OCI-LY1 (cell line): Measurements from ENCODE around the gene SLC25A34.

Experiments
- H2AFZ ChIP-seq: fragments of 200-600 bp; sonication (generic), shearing (Covaris generic); 2 replicates; pipeline ENCODE4 v1.6.0; 2014; ENCODE audit warnings: antibody characterized with exemption, mild to moderate bottlenecking, low read length
- H3F3A ChIP-seq: fragments of 200-600 bp; sonication (generic), shearing (Covaris generic); 2 replicates; pipeline ENCODE4 v1.6.0; 2014; ENCODE audit warnings: mild to moderate bottlenecking, antibody characterized with exemption, low read length, moderate library complexity; ENCODE audit not compliant: insufficient read depth
- H3K27ac ChIP-seq: fragments of 200-600 bp; sonication (generic); 2 replicates; pipeline ENCODE4 v1.5.1; 2014; ENCODE audit warnings: low read length, mixed run types, mild to moderate bottlenecking, low read depth; ENCODE audit not compliant: poor library complexity, severe bottlenecking
- H3K27me3 ChIP-seq: fragments of 200-600 bp; sonication (generic); 2 replicates; pipeline ENCODE4 v1.6.0; 2014; ENCODE audit warnings: antibody characterized with exemption, mild to moderate bottlenecking, low read length, moderate library complexity; ENCODE audit not compliant: insufficient read depth
- H3K36me3 ChIP-seq: fragments of 200-600 bp; sonication (generic); 2 replicates; pipeline ENCODE4 v1.6.1; 2014; ENCODE audit warnings: mild to moderate bottlenecking, antibody characterized with exemption, low read length, moderate library complexity, mixed read lengths; ENCODE audit not compliant: insufficient read depth
- H3K4me1 ChIP-seq: fragments of 200-600 bp; sonication (generic); 2 replicates; pipeline ENCODE4 v1.5.1; 2014; ENCODE audit warnings: mild to moderate bottlenecking, low read length, moderate library complexity; ENCODE audit not compliant: insufficient read depth, severe bottlenecking
- H3K4me2 ChIP-seq: fragments of 200-600 bp; sonication (generic), shearing (Covaris generic); 2 replicates; pipeline ENCODE4 v1.6.1; 2014; ENCODE audit warnings: low read length
- H3K4me3 ChIP-seq: fragments of 200-600 bp; sonication (generic); 2 replicates; pipeline ENCODE4 v1.5.1; 2014; ENCODE audit warnings: low read length, low read depth, mild to moderate bottlenecking, mixed read lengths; ENCODE audit not compliant: poor library complexity, severe bottlenecking
- H3K79me2 ChIP-seq: fragments of 200-600 bp; shearing (Covaris generic); 2 replicates; pipeline ENCODE4 v1.6.1; 2016; ENCODE audit warnings: mixed run types, low read length, mixed read lengths; ENCODE audit not compliant: insufficient read depth
- H3K9ac ChIP-seq: fragments of 200-600 bp; sonication (generic), shearing (Covaris generic); 2 replicates; pipeline ENCODE4 v1.6.1; 2014; ENCODE audit warnings: mild to moderate bottlenecking, low read length, mixed read lengths
- H3K9me2 ChIP-seq: fragments of 200-600 bp; sonication (generic), shearing (Covaris generic); 2 replicates; pipeline ENCODE4 v1.6.1; 2014; ENCODE audit warnings: low read depth, mild to moderate bottlenecking, low read length, mixed read lengths
- H3K9me3 ChIP-seq: fragments of 200-600 bp; shearing (Covaris generic); 2 replicates; pipeline ENCODE4 v1.6.1; 2014; ENCODE audit warnings: low read length, mixed read lengths
- H4K20me1 ChIP-seq: fragments of 200-600 bp; sonication (generic), shearing (Covaris generic); 2 replicates; pipeline ENCODE4 v1.6.0; 2016; ENCODE audit warnings: mild to moderate bottlenecking, low read length; ENCODE audit not compliant: insufficient read depth
- CTCF ChIP-seq: fragments of 200-600 bp; sonication (generic), shearing (Covaris generic); IDR thresholded peaks from 2 replicates; pipeline ENCODE4 v1.5.1; 2017; ENCODE audit warnings: mild to moderate bottlenecking, antibody characterized with exemption, low read length, moderate library complexity, mixed read lengths
- EZH2 ChIP-seq: fragments of 200-600 bp; sonication (generic), shearing (Covaris generic); IDR thresholded peaks from 2 replicates; pipeline ENCODE4 v1.8.0; 2017; ENCODE audit warnings: borderline replicate concordance, mixed run types, mild to moderate bottlenecking, antibody characterized with exemption, low read length, moderate library complexity, mixed read lengths

Gene SLC25A34

GRCh38 chr1:15718199-15718601 is 17.9 kb upstream of the SLC25A34 start:
- Histone ChIP-seq H3F3A (no peaks in the 10 kb centered on the region), H3K36me3 (peaks cover 30% of the 10 kb centered on the region; the same call in 1 of the 2 replicates), H4K20me1 (no peaks in the 10 kb centered on the region), H3K79me2 (no peaks in the 10 kb centered on the region), H3K4me3 (no peak overlapping the region), H3K9ac (no peak overlapping the region), H3K4me1 (no peaks in the 10 kb centered on the region), H3K9me3 (no peaks in the 10 kb centered on the region), H2AFZ (no peak overlapping the region), H3K27me3 (no peaks in the 10 kb centered on the region), H3K27ac (no peak overlapping the region), H3K4me2 (no peak overlapping the region), H3K9me2 (no peaks in the 10 kb centered on the region)
- TF ChIP-seq CTCF (no peak), EZH2 (no peak)

GRCh38 chr1:15719381-15720120 is 16.5 kb upstream of the SLC25A34 start:
- Histone ChIP-seq H3K27me3 (no peaks in the 10 kb centered on the region), H2AFZ (no peak overlapping the region), H3K9me3 (no peaks in the 10 kb centered on the region), H4K20me1 (no peaks in the 10 kb centered on the region), H3K4me2 (no peak overlapping the region), H3K36me3 (peaks cover 30% of the 10 kb centered on the region; the same call in 1 of the 2 replicates), H3K4me1 (no peaks in the 10 kb centered on the region), H3K9me2 (no peaks in the 10 kb centered on the region), H3F3A (no peaks in the 10 kb centered on the region), H3K27ac (no peak overlapping the region), H3K4me3 (no peak overlapping the region), H3K9ac (no peak overlapping the region), H3K79me2 (no peaks in the 10 kb centered on the region)
- no peak for TF ChIP-seq EZH2
- TF ChIP-seq CTCF: peak; percentile 30; the same call in 1 of the 2 replicates

- no peaks in the 10 kb centered on the region for H3K79me2 ChIP-seq
- TF ChIP-seq EZH2 (no peak), CTCF (no peak)
- H3K27me3 ChIP-seq: no peaks in the 10 kb centered on the region
- no peak overlapping the region for H3K27ac ChIP-seq
- H3K4me1 ChIP-seq: no peaks in the 10 kb centered on the region
- peaks cover 33% of the 10 kb centered on the region; the same call in 1 of the 2 replicates for H3K36me3 ChIP-seq
- no peak overlapping the region for H3K4me2 ChIP-seq
- no peak overlapping the region for H3K4me3 ChIP-seq
- H3K9me3 ChIP-seq: no peaks in the 10 kb centered on the region
- H4K20me1 ChIP-seq: no peaks in the 10 kb centered on the region
- no peaks in the 10 kb centered on the region for H3K9me2 ChIP-seq
- H3F3A ChIP-seq: no peaks in the 10 kb centered on the region
- H2AFZ ChIP-seq: no peak overlapping the region
- H3K9ac ChIP-seq: no peak overlapping the region
These were observed 15.2 kb upstream of the SLC25A34 start for GRCh38 chr1:15720861-15721260.
